HL-60 (cell line): ENCODE measurements around the gene FAM174C.
A peak's percentile ranks its signal among the peaks of the same experiment; 100 is the strongest.

Source experiments
- DNase-seq, 2 experiments: peaks; one replicate each; pipeline ENCODE4 v3.0.0-alpha.2; 2010 to 2020; ENCODE audit warnings: low read depth in 1 of 2, low spot score in 1 of 2
- H3K27ac ChIP-seq: fragments of 250-450 bp; sonication (Bioruptor Pico); replicated peaks from 2 replicates; pipeline ENCODE4 v1.5.1; 2020; ENCODE audit warnings: mild to moderate bottlenecking, moderate library complexity
- H3K27me3 ChIP-seq: fragments of 250-450 bp; sonication (Bioruptor Pico); 2 replicates; pipeline ENCODE4 v1.5.1; 2021; ENCODE audit warnings: mild to moderate bottlenecking, moderate library complexity; ENCODE audit not compliant: insufficient read depth, poor library complexity, severe bottlenecking
- H3K4me3 ChIP-seq: replicated peaks from 2 replicates; pipeline ENCODE4 v1.5.1; 2011; ENCODE audit warnings: mild to moderate bottlenecking, control low read depth, low read length; ENCODE audit not compliant: insufficient read depth
- CTCF ChIP-seq: IDR thresholded peaks from one replicate; pipeline ENCODE4 v1.5.1; 2011; ENCODE audit warnings: low read length, control low read depth, inconsistent platforms; ENCODE audit not compliant: insufficient read depth
- GABPA ChIP-seq: IDR thresholded peaks from 2 replicates; pipeline ENCODE4 v1.6.1; 2012; ENCODE audit warnings: low read depth
- POLR2AphosphoS5 ChIP-seq: IDR thresholded peaks from 2 replicates; pipeline ENCODE4 v1.6.1; 2012; ENCODE audit warnings: low read depth
- SPI1 ChIP-seq: IDR thresholded peaks from 2 replicates; pipeline ENCODE4 v1.6.1; 2012; ENCODE audit warnings: low read depth, mild to moderate bottlenecking, borderline replicate concordance
- TF ChIP-seq, protein P1 (sequence below): IDR thresholded peaks from 2 replicates; pipeline ENCODE4 v1.6.1; 2012; ENCODE audit warnings: low read depth; ENCODE audit not compliant: insufficient replicate concordance

FAM174C gene

DNA sequence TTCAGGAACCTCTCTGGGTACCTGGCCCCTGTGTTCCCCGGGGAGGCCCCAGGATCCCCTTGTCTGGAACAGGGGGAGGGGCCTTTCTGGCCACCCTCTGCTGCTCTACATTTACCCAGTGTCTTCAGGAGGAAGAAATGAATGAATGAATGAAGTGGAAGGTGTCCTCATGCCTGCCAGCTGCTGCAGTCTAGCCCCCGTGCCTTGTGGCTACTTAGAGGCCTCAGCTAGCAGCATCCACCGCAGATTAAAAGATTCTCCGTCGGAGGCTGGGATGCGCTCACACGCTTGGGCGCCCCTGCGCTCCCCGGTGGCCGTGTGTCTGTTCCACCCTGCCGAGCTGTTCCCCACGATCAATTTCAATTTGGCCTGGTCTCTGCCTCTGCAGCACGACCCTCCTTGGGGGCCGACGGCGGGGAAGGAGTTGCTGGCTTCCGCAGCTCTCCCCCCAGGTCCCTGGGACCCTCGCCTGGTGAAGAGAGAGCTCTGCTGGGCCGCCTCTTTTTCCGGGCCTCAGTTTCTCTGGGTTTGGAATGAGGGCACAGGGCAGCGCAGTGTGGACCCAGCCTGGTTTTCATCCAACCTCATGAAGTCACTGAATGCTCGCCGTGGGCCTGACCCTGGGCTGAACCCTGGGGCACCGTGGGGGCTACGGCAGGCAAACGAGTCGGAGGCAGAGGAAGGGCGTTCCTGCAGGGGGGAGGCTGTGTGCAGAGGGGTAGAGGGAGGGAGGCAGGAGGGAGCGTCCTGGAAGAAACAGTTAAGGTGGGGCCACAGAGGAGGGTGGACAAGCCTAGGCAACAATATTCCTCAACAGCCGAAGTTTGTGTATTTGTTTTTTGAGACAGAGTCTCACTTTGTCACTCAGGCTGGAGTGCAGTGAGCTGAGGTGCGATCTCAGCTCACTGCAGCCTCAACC lies 38.6 kb downstream of the FAM174C start:
- Histone ChIP-seq H3K27me3 (peaks cover 21% of the 10 kb centered on the region), H3K4me3 (no peak overlapping the region), H3K27ac (no peak overlapping the region)
- DNase-seq, result no peak
- TF ChIP-seq, protein P1, sequence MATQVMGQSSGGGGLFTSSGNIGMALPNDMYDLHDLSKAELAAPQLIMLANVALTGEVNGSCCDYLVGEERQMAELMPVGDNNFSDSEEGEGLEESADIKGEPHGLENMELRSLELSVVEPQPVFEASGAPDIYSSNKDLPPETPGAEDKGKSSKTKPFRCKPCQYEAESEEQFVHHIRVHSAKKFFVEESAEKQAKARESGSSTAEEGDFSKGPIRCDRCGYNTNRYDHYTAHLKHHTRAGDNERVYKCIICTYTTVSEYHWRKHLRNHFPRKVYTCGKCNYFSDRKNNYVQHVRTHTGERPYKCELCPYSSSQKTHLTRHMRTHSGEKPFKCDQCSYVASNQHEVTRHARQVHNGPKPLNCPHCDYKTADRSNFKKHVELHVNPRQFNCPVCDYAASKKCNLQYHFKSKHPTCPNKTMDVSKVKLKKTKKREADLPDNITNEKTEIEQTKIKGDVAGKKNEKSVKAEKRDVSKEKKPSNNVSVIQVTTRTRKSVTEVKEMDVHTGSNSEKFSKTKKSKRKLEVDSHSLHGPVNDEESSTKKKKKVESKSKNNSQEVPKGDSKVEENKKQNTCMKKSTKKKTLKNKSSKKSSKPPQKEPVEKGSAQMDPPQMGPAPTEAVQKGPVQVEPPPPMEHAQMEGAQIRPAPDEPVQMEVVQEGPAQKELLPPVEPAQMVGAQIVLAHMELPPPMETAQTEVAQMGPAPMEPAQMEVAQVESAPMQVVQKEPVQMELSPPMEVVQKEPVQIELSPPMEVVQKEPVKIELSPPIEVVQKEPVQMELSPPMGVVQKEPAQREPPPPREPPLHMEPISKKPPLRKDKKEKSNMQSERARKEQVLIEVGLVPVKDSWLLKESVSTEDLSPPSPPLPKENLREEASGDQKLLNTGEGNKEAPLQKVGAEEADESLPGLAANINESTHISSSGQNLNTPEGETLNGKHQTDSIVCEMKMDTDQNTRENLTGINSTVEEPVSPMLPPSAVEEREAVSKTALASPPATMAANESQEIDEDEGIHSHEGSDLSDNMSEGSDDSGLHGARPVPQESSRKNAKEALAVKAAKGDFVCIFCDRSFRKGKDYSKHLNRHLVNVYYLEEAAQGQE, result no peak
- TF ChIP-seq SPI1 (no peak), POLR2AphosphoS5 (no peak), GABPA (no peak), CTCF (no peak)

DNA sequence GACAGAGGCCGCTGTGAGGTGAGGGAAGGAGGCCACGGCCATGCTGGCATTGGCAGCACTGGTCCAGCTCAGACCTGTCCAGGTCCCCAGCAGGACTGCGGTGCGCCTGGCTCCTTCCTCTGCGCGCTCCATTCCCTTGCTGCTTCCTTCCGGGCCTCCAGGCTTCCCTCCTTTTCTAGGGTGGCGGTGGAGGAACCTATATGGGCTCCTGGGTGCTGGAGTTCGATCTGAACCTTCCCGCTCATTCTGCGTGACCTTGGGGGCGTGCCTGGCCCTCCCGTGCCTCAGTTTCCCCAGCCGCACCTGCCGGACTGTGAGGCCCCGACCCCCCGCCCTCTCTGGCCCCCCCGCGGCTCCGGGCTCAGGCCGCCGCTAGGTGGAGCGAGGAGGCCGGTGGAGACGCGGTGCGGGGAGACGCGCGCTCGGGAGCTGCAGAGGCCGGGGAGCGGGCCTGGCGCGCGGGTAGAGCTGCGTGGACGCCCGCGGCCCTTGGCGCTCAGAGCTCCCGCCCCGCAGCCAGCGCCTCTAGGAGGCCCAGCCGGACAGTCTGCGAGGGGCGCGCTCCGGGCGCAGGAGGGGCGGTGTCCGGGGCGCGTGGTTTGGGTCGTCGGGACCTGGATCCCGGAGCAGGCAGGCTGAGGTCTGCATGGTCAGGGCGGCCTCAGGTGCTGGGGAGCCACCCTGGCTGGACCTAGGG lies 40.3 kb downstream of the FAM174C start:
- Histone ChIP-seq H3K27ac (no peak overlapping the region), H3K27me3 (peaks cover 16% of the 10 kb centered on the region), H3K4me3 (peak overlapping the region; percentile 22; the same call in 1 of the 2 replicates)
- DNase-seq, result peak; percentile 28 to 54
- TF ChIP-seq CTCF (no peak), GABPA (no peak), POLR2AphosphoS5 (no peak), SPI1 (no peak)
- TF ChIP-seq, protein P1, result no peak

DNA sequence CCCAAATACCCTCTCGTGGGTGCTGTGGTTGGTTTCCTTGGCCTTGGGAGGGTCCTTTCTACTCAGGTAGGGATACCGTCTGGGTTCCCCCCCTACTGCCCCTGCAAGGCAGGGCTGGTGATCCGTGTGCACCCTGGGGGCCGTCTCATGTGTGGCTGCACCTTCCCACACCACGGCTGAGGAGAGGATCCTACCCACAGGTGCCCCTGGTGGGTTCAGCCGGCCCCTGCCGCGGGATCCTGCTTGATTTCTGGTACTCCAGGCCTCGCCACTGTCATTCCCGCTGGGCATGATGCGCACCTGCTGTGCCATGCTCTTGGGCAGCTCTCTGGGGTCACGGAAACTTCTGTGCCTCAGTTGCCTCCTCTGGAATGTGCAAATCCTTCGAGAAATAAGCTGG lies 41.1 kb downstream of the FAM174C start:
- no peak overlapping the region for H3K27ac ChIP-seq
- peaks cover 18% of the 10 kb centered on the region for H3K27me3 ChIP-seq
- no peak overlapping the region for H3K4me3 ChIP-seq
- TF ChIP-seq CTCF (no peak), POLR2AphosphoS5 (no peak), SPI1 (no peak), GABPA (no peak)
- TF ChIP-seq, protein P1, result no peak
- DNase-seq, result no peak
